Spleen (tissue), 7 donors: ENCODE data around the gene KRT20.

ENCODE experiments used
- CTCF ChIP-seq, 11 experiments: fragments of 200-600 bp in 7 of 11; fragments of 450-650 bp in 4 of 11; sonication (generic) in 4 of 11; IDR thresholded peaks in 8 of 11; conservative IDR thresholded peaks in 3 of 11; 1 replicate in 7 of 11; 2 replicates in 4 of 11; pipeline versions ENCODE4 v1.4.0 to v1.8.0; 2016 to 2021; ENCODE audit warnings: antibody characterized with exemption in 11 of 11, inconsistent platforms in 4 of 11, mild to moderate bottlenecking in 1 of 11
- POLR2AphosphoS5 ChIP-seq, 3 donors: sonication (generic); formaldehyde crosslinking; IDR thresholded peaks; one replicate each; pipeline ENCODE4 v1.5.1; 2017; ENCODE audit warnings: antibody characterized with exemption in 3 of 3
- donor health status: DM: no; HTN: no; CAD: no; lungs with moderate emphysema.
- donor health status: DM: no; HTN: no; CAD: no.
- donor health status: DM: no; HTN: no; CAD: no.

GRCh38 chr17:40850293-40850972 is 34.6 kb downstream of the KRT20 start:
- TF ChIP-seq CTCF (IDR thresholded peaks at IDR 0.05 in 8 of 11, conservative IDR thresholded peaks at IDR 0.05 in 3 of 11) (no peak), POLR2AphosphoS5 (IDR thresholded peaks at IDR 0.05) (no peak)
